Gastroesophageal sphincter (tissue), 4 donors: ENCODE results near the gene ASTL. TPM values are rescaled to one million over a fixed set of nuclear protein-coding genes. Genes with fewer than 3 reads are reported as not detected.

Experiments used
- ATAC-seq: fragments of 150-250 bp; one replicate; pipeline ENCODE4 v1.9.1; 2016; ENCODE audit warnings: mild to moderate bottlenecking, moderate library complexity
- H3K27ac ChIP-seq, 4 donors: fragments of 200-600 bp; sonication (generic) in 3 of 4; 1 replicate in 3 of 4; 2 replicates in 1 of 4; pipeline ENCODE4 v1.5.1; 2016 to 2019
- H3K27me3 ChIP-seq: fragments of 200-600 bp; sonication (generic); one replicate; pipeline ENCODE4 v1.5.1; 2019
- H3K36me3 ChIP-seq, 2 donors: fragments of 200-600 bp; sonication (generic); one replicate each; pipeline ENCODE4 v1.5.1; 2019; ENCODE audit warnings: control low read depth in 1 of 2
- H3K4me1 ChIP-seq, 3 donors: fragments of 200-600 bp; sonication (generic); 1 replicate in 2 of 3; 2 replicates in 1 of 3; pipeline ENCODE4 v1.5.1; 2016 to 2019; ENCODE audit warnings: control low read depth in 2 of 3
- H3K4me3 ChIP-seq, 2 donors: fragments of 200-600 bp; sonication (generic); one replicate each; pipeline ENCODE4 v1.5.1; 2019; ENCODE audit warnings: mild to moderate bottlenecking in 1 of 2, moderate library complexity in 1 of 2
- H3K9me3 ChIP-seq, 3 donors: fragments of 200-600 bp; sonication (generic); one replicate each; pipeline ENCODE4 v1.5.1; 2017 to 2019; ENCODE audit warnings: control low read depth in 2 of 3
- EP300 ChIP-seq: sonication (generic); formaldehyde crosslinking; IDR thresholded peaks from one replicate; pipeline ENCODE4 v1.6.1; 2017; ENCODE audit warnings: antibody characterized with exemption, mild to moderate bottlenecking
- POLR2A ChIP-seq, 2 donors: fragments of 450-650 bp; IDR thresholded peaks; one replicate each; pipeline ENCODE4 v1.6.1; 2017; ENCODE audit warnings: antibody characterized with exemption in 2 of 2, mild to moderate bottlenecking in 2 of 2, moderate library complexity in 1 of 2
- POLR2AphosphoS5 ChIP-seq: sonication (generic); formaldehyde crosslinking; IDR thresholded peaks from one replicate; pipeline ENCODE4 v1.6.1; 2017; ENCODE audit warnings: antibody characterized with exemption
- WGBS, 2 donors: methylation state at CpG; one replicate each; pipeline ENCODE4 v1.1.5; 2018; ENCODE audit warnings: low coverage in 1 of 2; 5-methylcytosine and 5-hydroxymethylcytosine counted together
- total RNA-seq, 4 donors: library from RNA; depleted of rRNA; stranded (reverse); fragments of >200 nt; gene quantifications; one replicate each; pipeline ENCODE4 v1.1.0, GENCODE V29; 2016
- TF ChIP-seq, protein P1 (sequence below), 4 experiments: fragments of 200-600 bp in 2 of 4; fragments of 450-650 bp in 2 of 4; sonication (generic) in 1 of 4; IDR thresholded peaks; one replicate each; pipeline ENCODE4 v1.5.1; 2017 to 2019; ENCODE audit warnings: antibody characterized with exemption in 4 of 4, mild to moderate bottlenecking in 2 of 4, moderate library complexity in 2 of 4

Gene ASTL
- total RNA-seq, 4 donors from 2014 or later: not detected

DNA sequence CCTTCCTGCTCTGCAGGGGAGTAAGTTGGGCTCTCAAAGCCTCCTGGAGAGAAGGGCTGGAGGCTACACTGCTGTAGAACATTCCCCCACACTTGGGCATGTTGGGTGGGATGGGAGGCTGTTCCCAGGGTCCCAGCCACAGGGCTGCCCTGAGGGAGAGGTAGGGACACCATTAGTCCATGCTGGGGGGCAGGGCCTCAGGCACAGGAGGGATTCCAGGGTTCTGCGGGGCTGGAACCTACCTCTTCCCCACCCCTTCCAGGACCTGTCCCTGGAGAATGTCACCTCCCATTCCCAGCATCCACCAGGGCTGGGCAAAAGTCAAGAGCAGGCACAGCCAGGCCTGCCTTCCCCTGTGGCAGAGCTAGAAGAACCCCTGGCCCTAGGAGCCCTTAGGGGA is 15.0 kb downstream of the ASTL start:
- no peaks in the 10 kb centered on the region for H3K9me3 ChIP-seq
- H3K4me3 ChIP-seq: no peak overlapping the region
- TF ChIP-seq, protein P1, sequence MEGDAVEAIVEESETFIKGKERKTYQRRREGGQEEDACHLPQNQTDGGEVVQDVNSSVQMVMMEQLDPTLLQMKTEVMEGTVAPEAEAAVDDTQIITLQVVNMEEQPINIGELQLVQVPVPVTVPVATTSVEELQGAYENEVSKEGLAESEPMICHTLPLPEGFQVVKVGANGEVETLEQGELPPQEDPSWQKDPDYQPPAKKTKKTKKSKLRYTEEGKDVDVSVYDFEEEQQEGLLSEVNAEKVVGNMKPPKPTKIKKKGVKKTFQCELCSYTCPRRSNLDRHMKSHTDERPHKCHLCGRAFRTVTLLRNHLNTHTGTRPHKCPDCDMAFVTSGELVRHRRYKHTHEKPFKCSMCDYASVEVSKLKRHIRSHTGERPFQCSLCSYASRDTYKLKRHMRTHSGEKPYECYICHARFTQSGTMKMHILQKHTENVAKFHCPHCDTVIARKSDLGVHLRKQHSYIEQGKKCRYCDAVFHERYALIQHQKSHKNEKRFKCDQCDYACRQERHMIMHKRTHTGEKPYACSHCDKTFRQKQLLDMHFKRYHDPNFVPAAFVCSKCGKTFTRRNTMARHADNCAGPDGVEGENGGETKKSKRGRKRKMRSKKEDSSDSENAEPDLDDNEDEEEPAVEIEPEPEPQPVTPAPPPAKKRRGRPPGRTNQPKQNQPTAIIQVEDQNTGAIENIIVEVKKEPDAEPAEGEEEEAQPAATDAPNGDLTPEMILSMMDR (IDR thresholded peaks at IDR 0.05): no peak
- TF ChIP-seq EP300 (no peak), POLR2A (IDR thresholded peaks at IDR 0.05) (no peak), POLR2AphosphoS5 (no peak)
- H3K4me1 ChIP-seq: no peaks in the 10 kb centered on the region
- no CpG with 5 or more reads among the region's 1 CpG for WGBS, 2 donors
- ATAC-seq: no peak
- H3K36me3 ChIP-seq: no peaks in the 10 kb centered on the region
- H3K27ac ChIP-seq: no peak overlapping the region
- H3K27me3 ChIP-seq: peaks cover 64% of the 10 kb centered on the region

DNA sequence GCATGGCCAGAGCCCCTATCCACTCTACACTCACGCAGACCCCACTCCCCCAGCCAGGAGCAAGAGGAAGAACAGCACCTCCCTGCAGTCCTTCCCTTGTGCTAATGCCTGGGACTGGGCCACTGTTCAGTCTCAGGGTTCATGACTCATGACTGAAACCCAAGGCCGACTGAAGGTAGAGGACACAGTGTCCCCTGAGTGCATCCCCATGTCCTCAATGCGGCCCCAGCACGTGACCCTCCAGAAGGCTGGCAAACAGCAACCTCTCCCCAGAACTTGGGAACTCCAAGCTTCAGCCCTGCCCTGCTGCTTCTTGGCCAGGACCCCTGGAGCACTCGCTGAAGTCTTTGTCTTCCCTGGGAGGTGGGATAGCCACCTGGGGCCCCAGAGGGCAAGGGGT is 15.9 kb downstream of the ASTL start:
- ATAC-seq: no peak
- Histone ChIP-seq H3K9me3 (no peaks in the 10 kb centered on the region), H3K4me3 (no peak overlapping the region), H3K27ac (no peak overlapping the region), H3K27me3 (peaks cover 73% of the 10 kb centered on the region), H3K4me1 (peaks cover 0 to 2% (median 0%) of the 10 kb centered on the region in 3 donors), H3K36me3 (no peaks in the 10 kb centered on the region)
- WGBS, 2 donors: 76% methylated on average over 3 of the region's 5 CpGs; no CpG with 5 or more reads in 1 of the 2 donors
- no peak for TF ChIP-seq EP300
- TF ChIP-seq, protein P1 (IDR thresholded peaks at IDR 0.05): no peak
- no peak for TF ChIP-seq POLR2A (IDR thresholded peaks at IDR 0.05)
- no peak for TF ChIP-seq POLR2AphosphoS5

DNA sequence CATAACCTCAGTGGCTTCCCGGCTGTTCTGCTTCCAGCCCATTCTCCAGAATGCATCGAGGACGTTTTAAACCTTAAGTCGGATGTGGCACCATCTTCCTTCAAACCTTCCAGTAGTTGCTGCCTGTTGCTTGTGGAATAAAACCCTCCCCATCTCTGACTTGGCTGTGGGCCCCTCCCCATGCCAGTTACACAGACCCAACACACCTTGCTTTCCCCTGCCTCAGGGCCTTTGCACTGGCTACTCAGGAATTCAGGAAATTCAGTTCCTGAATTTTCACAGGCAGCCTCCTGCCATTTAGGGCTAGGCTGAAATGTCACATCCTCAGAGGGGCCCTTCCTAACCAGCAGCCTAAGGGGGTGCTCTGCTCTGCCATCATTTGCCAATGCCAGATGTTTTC is 16.9 kb downstream of the ASTL start:
- Histone ChIP-seq H3K4me1 (peaks cover 0 to 12% (median 8%) of the 10 kb centered on the region in 3 donors), H3K27ac (no peak overlapping the region), H3K4me3 (no peak overlapping the region), H3K36me3 (no peaks in the 10 kb centered on the region), H3K27me3 (peaks cover 83% of the 10 kb centered on the region), H3K9me3 (no peaks in the 10 kb centered on the region)
- ATAC-seq: no peak
- TF ChIP-seq, protein P1 (IDR thresholded peaks at IDR 0.05): no peak
- TF ChIP-seq EP300 (no peak), POLR2A (IDR thresholded peaks at IDR 0.05) (no peak), POLR2AphosphoS5 (no peak)
- WGBS, 2 donors: 83% methylated on average over 4 of the region's 4 CpGs; no CpG with 5 or more reads in 1 of the 2 donors

DNA sequence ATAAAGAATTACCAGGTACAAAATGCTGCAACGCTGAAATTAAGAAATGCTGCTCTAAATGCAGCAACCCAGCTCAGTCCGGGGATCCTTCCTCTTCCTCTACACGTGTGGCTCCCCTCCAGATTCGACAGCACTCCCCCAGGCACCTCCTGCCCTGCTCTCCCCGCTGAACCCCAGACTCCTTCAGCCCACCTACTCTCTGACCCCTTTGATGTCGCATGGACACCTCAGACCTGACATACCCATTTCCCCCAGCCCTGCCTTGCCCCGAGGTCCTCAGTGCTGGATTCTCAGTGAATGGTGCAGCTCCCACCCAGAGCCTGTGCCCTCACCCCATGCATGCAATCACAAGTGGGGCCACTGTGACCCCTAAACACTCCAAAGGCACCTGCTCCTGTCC is 17.3 kb downstream of the ASTL start:
- H3K4me1 ChIP-seq: peaks cover 0 to 16% (median 10%) of the 10 kb centered on the region in 3 donors
- H3K27ac ChIP-seq: no peak overlapping the region
- H3K27me3 ChIP-seq: peaks cover 87% of the 10 kb centered on the region
- no peaks in the 10 kb centered on the region for H3K36me3 ChIP-seq
- WGBS, 2 donors: 43 to 52% methylated on average over 6 to 7 of the region's 7 CpGs
- ATAC-seq: no peak
- no peaks in the 10 kb centered on the region for H3K9me3 ChIP-seq
- H3K4me3 ChIP-seq: no peak overlapping the region
- TF ChIP-seq EP300 (no peak), POLR2AphosphoS5 (no peak), POLR2A (IDR thresholded peaks at IDR 0.05) (no peak)
- TF ChIP-seq, protein P1 (IDR thresholded peaks at IDR 0.05): no peak

DNA sequence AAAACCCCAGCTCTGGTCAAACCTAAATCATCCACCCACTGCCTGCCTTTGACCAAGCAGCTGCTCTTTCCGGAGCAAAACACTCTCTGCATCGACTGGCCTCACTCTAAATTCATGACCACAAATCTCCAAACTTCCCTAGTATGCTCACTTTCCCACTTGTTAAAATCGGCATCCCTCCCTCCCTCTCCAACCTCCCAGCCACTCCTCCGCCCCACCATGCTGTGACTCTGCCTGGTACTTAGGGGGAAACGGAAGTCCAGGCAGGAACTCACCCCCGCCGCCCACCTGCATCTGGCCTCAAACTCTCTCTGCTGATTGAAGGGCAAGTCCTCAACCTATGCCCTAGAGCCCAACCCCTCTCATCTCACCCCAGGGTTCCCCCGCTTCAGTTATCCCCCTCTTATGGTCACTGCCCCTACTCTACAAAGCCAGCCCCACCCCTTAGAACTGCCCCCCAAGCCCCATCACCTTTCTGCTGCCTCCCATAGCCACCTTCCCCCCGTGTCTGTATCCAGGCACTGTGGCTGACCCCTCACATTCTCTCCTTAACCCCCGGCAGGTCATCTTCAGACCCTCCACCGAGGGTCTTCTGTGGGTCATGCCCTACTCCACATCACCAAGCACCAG is 18.1 kb downstream of the ASTL start:
- WGBS, 2 donors: 34 to 51% methylated on average over 6 to 11 of the region's 11 CpGs
- Histone ChIP-seq H3K4me3 (no peak overlapping the region), H3K4me1 (peaks cover 0 to 21% (median 10%) of the 10 kb centered on the region in 3 donors), H3K36me3 (no peaks in the 10 kb centered on the region), H3K27ac (no peak overlapping the region), H3K27me3 (peaks cover 95% of the 10 kb centered on the region), H3K9me3 (no peaks in the 10 kb centered on the region)
- no peak for ATAC-seq
- TF ChIP-seq EP300 (no peak), POLR2A (IDR thresholded peaks at IDR 0.05) (no peak), POLR2AphosphoS5 (no peak)
- TF ChIP-seq, protein P1 (IDR thresholded peaks at IDR 0.05): no peak
